GM19328 (cell line): ENCODE measurements around the gene SAMD5.

Experiments
- ATAC-seq: cut with Tn5 transposase; IDR thresholded peaks from one replicate; pipeline ENCODE4 v1.9.1; 2021; ENCODE audit warnings: mild to moderate bottlenecking, moderate library complexity; ENCODE audit not compliant: unreplicated experiment

SAMD5 gene

GRCh38 chr6:147617366-147617765 is 108.9 kb downstream of the SAMD5 start:
- ATAC-seq = no peak

- ATAC-seq = no peak
These were observed 110.0 kb downstream of the SAMD5 start for GRCh38 chr6:147618457-147618856.

GRCh38 chr6:147618927-147619326 is 110.4 kb downstream of the SAMD5 start:
- ATAC-seq = no peak
